CD4-positive, alpha-beta memory T cell (primary cell): ENCODE measurements around the gene TMCC2. TPM values are rescaled to one million over a fixed set of nuclear protein-coding genes. Genes with fewer than 3 reads are reported as not detected.

ENCODE experiments used
- CTCF ChIA-PET: fragments of 350-600 bp; sonication (Branson Sonifier 250); formaldehyde crosslinking; loops from one replicate; lab custom pipeline; 2021; ENCODE audit warnings: inconsistent platforms; ENCODE audit not compliant: partially characterized antibody; lab: Charles Lee
- POLR2A ChIA-PET: fragments of 350-600 bp; sonication (Branson Sonifier 250); formaldehyde crosslinking; loops from one replicate; lab custom pipeline; 2021; ENCODE audit not compliant: partially characterized antibody; lab: Charles Lee
- DNase-seq, 5 donors: peaks; one replicate each; pipeline versions ENCODE4 v3.0.0 to v3.0.0-alpha.2; 2020 to 2022; ENCODE audit warnings: mixed read lengths in 1 of 5
- H3K27ac ChIP-seq: one replicate; pipeline ENCODE4 v1.7.0; 2013; ENCODE audit warnings: low read depth, low read length
- H3K27me3 ChIP-seq: 2 replicates; pipeline ENCODE4 v1.7.0; 2013; ENCODE audit warnings: mild to moderate bottlenecking, low read length, moderate library complexity; ENCODE audit not compliant: insufficient read depth
- H3K36me3 ChIP-seq: 2 replicates; pipeline ENCODE4 v1.7.0; 2013; ENCODE audit warnings: mild to moderate bottlenecking, low read length, moderate library complexity; ENCODE audit not compliant: insufficient read depth
- H3K4me1 ChIP-seq: 2 replicates; pipeline ENCODE4 v1.7.0; 2013; ENCODE audit warnings: mild to moderate bottlenecking, low read length, moderate library complexity; ENCODE audit not compliant: insufficient read depth
- H3K4me3 ChIP-seq, 2 donors: one replicate each; pipeline ENCODE4 v1.7.0; 2013; ENCODE audit warnings: low read length in 2 of 2, mild to moderate bottlenecking in 1 of 2
- H3K9me3 ChIP-seq, 2 donors: one replicate each; pipeline ENCODE4 v1.7.0; 2013; ENCODE audit warnings: low read length in 2 of 2, control low read depth in 1 of 2; ENCODE audit not compliant: control insufficient read depth in 1 of 2
- H3K27ac Mint-ChIP-seq, 7 donors: one replicate each; pipeline ENCODE4 v1.8.0; 2020 to 2021; ENCODE audit warnings: mixed read lengths in 7 of 7, mild to moderate bottlenecking in 6 of 7, inconsistent platforms in 3 of 7, moderate library complexity in 3 of 7
- H3K27me3 Mint-ChIP-seq, 2 donors: one replicate each; pipeline ENCODE4 v1.8.0; 2020 to 2021; ENCODE audit warnings: mixed read lengths in 2 of 2
- H3K36me3 Mint-ChIP-seq, 2 donors: one replicate each; pipeline ENCODE4 v1.8.0; 2020 to 2021; ENCODE audit warnings: mixed read lengths in 2 of 2, inconsistent platforms in 1 of 2, mild to moderate bottlenecking in 1 of 2
- H3K4me1 Mint-ChIP-seq, 4 donors: one replicate each; pipeline ENCODE4 v1.8.0; 2020 to 2021; ENCODE audit warnings: mixed read lengths in 4 of 4, mild to moderate bottlenecking in 1 of 4
- H3K4me3 Mint-ChIP-seq, 8 donors: one replicate each; pipeline ENCODE4 v1.8.0; 2020 to 2021; ENCODE audit warnings: mixed read lengths in 8 of 8, mild to moderate bottlenecking in 7 of 8, moderate library complexity in 6 of 8, inconsistent platforms in 3 of 8
- H3K9me3 Mint-ChIP-seq, 8 donors: one replicate each; pipeline ENCODE4 v1.8.0; 2020 to 2021; ENCODE audit warnings: mixed read lengths in 8 of 8, mild to moderate bottlenecking in 5 of 8, inconsistent platforms in 3 of 8, moderate library complexity in 1 of 8
- intact Hi-C: fragments of 100-400 bp; cut with micrococcal nuclease; formaldehyde crosslinking; loops from one replicate; pipeline ENCODE4 v1.15.1; 2023
- polyA plus RNA-seq, 2 donors: library from polyadenylated mRNA; unstranded; fragments of 300-500 nt; fragmentation: Illumina TruSeq; gene quantifications; one replicate each; pipeline ENCODE4 v1.2.3, GENCODE V29; 2021
- total RNA-seq, 2 experiments: library from RNA; stranded (reverse); gene quantifications; one replicate each; pipeline ENCODE4 v1.2.3, GENCODE V29; 2021

Gene TMCC2
- total and polyA plus RNA-seq, 4 experiments from 2014 or later: 0.27 to 1.2 (median 0.76) TPM

GRCh38 chr1:205312866-205313562, 85.3 kb downstream of the TMCC2 start:
- no peaks in the 10 kb centered on the region for H3K27me3 Mint-ChIP-seq
- Histone ChIP-seq H3K27me3 (no peaks in the 10 kb centered on the region), H3K9me3 (no peaks in the 10 kb centered on the region), H3K4me1 (peaks cover 81% of the 10 kb centered on the region), H3K36me3 (peaks cover 44% of the 10 kb centered on the region), H3K27ac (peak overlapping the region; percentile 2), H3K4me3 (peak overlapping the region; percentile 3 to 17)
- POLR2A ChIA-PET: interaction anchor here (0.5 to 22.4 kb wide), 6 partner anchors 9 to 171 kb away, joined by 3 to 1030 read pairs (median 4); no protein-coding TSS in a partner anchor
- H3K9me3 Mint-ChIP-seq: no peaks in the 10 kb centered on the region
- intact Hi-C loops: loop anchor here (1.0 kb wide), 2 partner anchors 28 to 38 kb away; no protein-coding TSS in a partner anchor
- no peak for DNase-seq
- peak overlapping the region; percentile 82 to 93 (median 86) for H3K4me3 Mint-ChIP-seq
- CTCF ChIA-PET: interaction anchor here (0.7 to 23.6 kb wide), 3 partner anchors 12 to 34 kb away, joined by 3 to 1429 read pairs (median 29); no protein-coding TSS in a partner anchor
- peak overlapping the region; percentile 82 to 95 (median 88) for H3K27ac Mint-ChIP-seq
- H3K4me1 Mint-ChIP-seq: peaks cover 59 to 95% (median 76%) of the 10 kb centered on the region in 4 donors
- peaks cover 37 to 55% of the 10 kb centered on the region in 2 donors for H3K36me3 Mint-ChIP-seq

DNA sequence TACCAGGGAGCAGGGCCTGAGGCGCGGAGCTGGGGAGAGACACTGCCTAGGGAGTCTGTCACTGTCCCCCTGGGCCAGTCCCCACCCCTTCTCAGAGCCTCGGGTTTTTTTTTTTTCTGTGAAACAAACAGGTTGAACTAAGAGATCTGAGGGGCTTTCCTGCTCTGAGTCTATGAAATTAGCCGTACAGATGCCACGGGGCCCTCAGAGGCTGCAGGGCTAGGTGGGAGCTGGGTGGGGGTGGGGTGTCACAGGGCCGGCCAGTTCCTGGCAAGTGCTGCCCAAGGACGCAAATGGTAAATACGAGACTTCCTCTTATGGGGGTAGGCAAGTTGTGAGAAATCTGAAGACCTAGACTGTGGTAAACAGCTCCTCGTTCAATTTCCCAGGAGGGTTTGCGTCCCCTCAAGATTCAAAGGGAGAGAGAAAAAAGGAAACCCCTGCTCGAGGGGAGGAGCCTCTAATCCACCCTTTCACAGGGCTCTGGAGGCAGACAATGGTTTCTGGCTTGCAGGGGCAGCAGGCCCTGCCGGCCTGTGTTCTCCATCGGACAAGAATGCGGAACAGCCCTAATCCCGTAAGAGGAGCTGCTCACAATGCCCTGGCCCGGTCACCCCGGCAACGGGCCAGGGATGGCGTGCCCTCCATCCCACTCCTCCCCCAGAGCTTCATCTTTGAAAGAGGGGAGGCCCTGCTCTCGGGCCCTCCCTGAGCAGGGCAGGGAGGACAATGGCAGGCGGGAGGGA, 86.0 kb downstream of the TMCC2 start:
- intact Hi-C loops: loop anchor here (1.0 kb wide), 2 partner anchors 28 to 38 kb away; no protein-coding TSS in a partner anchor
- peak overlapping the region; percentile 82 to 93 (median 86) for H3K4me3 Mint-ChIP-seq

GRCh38 chr1:205315008-205315618, 87.4 kb downstream of the TMCC2 start:
- ChIA-PET CTCF (interaction anchor here (1.2 to 23.6 kb wide), 6 partner anchors 10 to 39 kb away, joined by 3 to 1429 read pairs (median 4); no protein-coding TSS in a partner anchor), POLR2A (interaction anchor here (1.6 to 22.4 kb wide), 3 partner anchors 10 to 34 kb away, joined by 5 to 1030 read pairs (median 11); no protein-coding TSS in a partner anchor)
- peak overlapping the region; percentile 48 to 93 (median 85) for H3K4me3 Mint-ChIP-seq
- H3K36me3 Mint-ChIP-seq: peaks cover 28 to 44% of the 10 kb centered on the region in 2 donors
- H3K9me3 Mint-ChIP-seq: no peaks in the 10 kb centered on the region
- DNase-seq: no peak
- Histone ChIP-seq H3K27me3 (no peaks in the 10 kb centered on the region), H3K27ac (no peak overlapping the region), H3K4me3 (no peak overlapping the region), H3K4me1 (peaks cover 93% of the 10 kb centered on the region), H3K9me3 (no peaks in the 10 kb centered on the region), H3K36me3 (peaks cover 23% of the 10 kb centered on the region)
- intact Hi-C loops: loop anchor here (5.0 kb wide), 1 partner anchor 88 kb away; the partner anchor contains the start of gene TMCC2
- peak overlapping the region; percentile 34 to 88 (median 84) for H3K27ac Mint-ChIP-seq
- no peaks in the 10 kb centered on the region for H3K27me3 Mint-ChIP-seq
- H3K4me1 Mint-ChIP-seq: peaks cover 72 to 98% (median 87%) of the 10 kb centered on the region in 4 donors

More for the DNA sequence above, 86.0 kb downstream of the TMCC2 start:
- POLR2A ChIA-PET: interaction anchor here (0.7 to 22.4 kb wide), 7 partner anchors 8 to 172 kb away, joined by 3 to 1030 read pairs (median 4); no protein-coding TSS in a partner anchor
- Histone ChIP-seq H3K27ac (peak overlapping the region; percentile 2), H3K4me1 (peaks cover 86% of the 10 kb centered on the region), H3K9me3 (no peaks in the 10 kb centered on the region), H3K4me3 (peak overlapping the region; percentile 17 to 20), H3K27me3 (no peaks in the 10 kb centered on the region), H3K36me3 (peaks cover 37% of the 10 kb centered on the region)
- CTCF ChIA-PET: interaction anchor here (0.7 to 23.6 kb wide), 7 partner anchors 12 to 40 kb away, joined by 3 to 1429 read pairs (median 3); no protein-coding TSS in a partner anchor
- DNase-seq: peak in 2 of 5 donors; percentile 18 to 54
- Mint-ChIP-seq H3K9me3 (no peaks in the 10 kb centered on the region), H3K27ac (peak overlapping the region; percentile 81 to 95 (median 88)), H3K27me3 (no peaks in the 10 kb centered on the region), H3K36me3 (peaks cover 34 to 49% of the 10 kb centered on the region in 2 donors), H3K4me1 (peaks cover 66 to 95% (median 78%) of the 10 kb centered on the region in 4 donors)

- H3K27ac ChIP-seq: peak overlapping the region; percentile 10
- peak overlapping the region; percentile 36 to 98 (median 71) for H3K4me3 Mint-ChIP-seq
- ChIA-PET POLR2A (interaction anchor here (22.4 kb wide), 1 partner anchor 35 kb away, joined by 1030 read pairs; no protein-coding TSS in a partner anchor), CTCF (interaction anchor here (3.0 to 23.6 kb wide), 2 partner anchors 9 to 37 kb away, joined by 29 to 1429 read pairs; no protein-coding TSS in a partner anchor)
- peaks cover 18 to 39% of the 10 kb centered on the region in 2 donors for H3K36me3 Mint-ChIP-seq
- no peaks in the 10 kb centered on the region for H3K27me3 Mint-ChIP-seq
- peaks cover 84% of the 10 kb centered on the region for H3K4me1 ChIP-seq
- peaks cover 0 to 1% (median 0%) of the 10 kb centered on the region in 8 donors for H3K9me3 Mint-ChIP-seq
- no peak overlapping the region for H3K4me3 ChIP-seq
- intact Hi-C loops: loop anchor here (2.0 to 5.0 kb wide), 2 partner anchors 17 to 89 kb away; partner anchors contain the start of gene TMCC2
- H3K4me1 Mint-ChIP-seq: peaks cover 69 to 97% (median 85%) of the 10 kb centered on the region in 4 donors
- H3K27ac Mint-ChIP-seq: peak overlapping the region in 6 of 7 donors; percentile 19 to 90 (median 82)
- peak in 1 of 5 donors; percentile 13 for DNase-seq
- peaks cover 12% of the 10 kb centered on the region for H3K36me3 ChIP-seq
- H3K27me3 ChIP-seq: no peaks in the 10 kb centered on the region
- H3K9me3 ChIP-seq: no peaks in the 10 kb centered on the region
These were observed 88.4 kb downstream of the TMCC2 start for GRCh38 chr1:205316161-205316566.

GRCh38 chr1:205317311-205317917, 89.7 kb downstream of the TMCC2 start:
- H3K27me3 ChIP-seq: no peaks in the 10 kb centered on the region
- H3K36me3 ChIP-seq: no peaks in the 10 kb centered on the region
- intact Hi-C loops: loop anchor here (2.0 to 5.0 kb wide), 2 partner anchors 19 to 90 kb away; partner anchors contain the start of gene TMCC2
- Mint-ChIP-seq H3K36me3 (peaks cover 9 to 31% of the 10 kb centered on the region in 2 donors), H3K27ac (peak overlapping the region in 6 of 7 donors; percentile 63 to 90 (median 82)), H3K9me3 (peaks cover 0 to 1% (median 0%) of the 10 kb centered on the region in 8 donors), H3K4me3 (peak overlapping the region in 7 of 8 donors; percentile 86 to 100 (median 98)), H3K4me1 (peaks cover 66 to 98% (median 79%) of the 10 kb centered on the region in 4 donors), H3K27me3 (no peaks in the 10 kb centered on the region)
- POLR2A ChIA-PET: interaction anchor here (6.7 to 22.4 kb wide), 2 partner anchors 20 to 37 kb away, joined by 67 to 1030 read pairs; no protein-coding TSS in a partner anchor
- H3K4me1 ChIP-seq: peaks cover 79% of the 10 kb centered on the region
- peak overlapping the region; percentile 29 for H3K27ac ChIP-seq
- H3K4me3 ChIP-seq: no peak overlapping the region
- DNase-seq: no peak
- CTCF ChIA-PET: interaction anchor here (0.9 to 23.6 kb wide), 4 partner anchors 8 to 38 kb away, joined by 3 to 1429 read pairs (median 6); no protein-coding TSS in a partner anchor
- H3K9me3 ChIP-seq: no peaks in the 10 kb centered on the region
